HepG2 (cell line): ENCODE results near the gene GPR179. TPM values are rescaled to one million over a fixed set of nuclear protein-coding genes. Genes with fewer than 3 reads are reported as not detected.
"Not testable (repeated sequence)": the region's sequence is repeated elsewhere in the genome, so short reads cannot be mapped to it uniquely, and the experiment has no call there.

Experiments
- ATAC-seq: fragments of 200-7000 bp; cut with Tn5 transposase; 3 replicates; pipeline ENCODE4 v1.9.1; 2020; ENCODE audit warnings: mild to moderate bottlenecking, moderate library complexity
- BruUV-seq: library from RNA; stranded (reverse); fragments of 400-500 nt; replicated peaks from 2 replicates; lab custom pipeline; 2021; lab: Mats Ljungman, UMichigan
- CTCF ChIA-PET: fragments of 300-600 bp; formaldehyde crosslinking; extraction: SDS; loops from one replicate; lab custom pipeline; 2021; ENCODE audit warnings: low total read pairs, inconsistent platforms, low intra/inter-chr PET ratio; lab: Yijun Ruan, JAX
- POLR2A ChIA-PET: fragments of 350-600 bp; sonication (Branson Sonifier 250); formaldehyde crosslinking; loops from one replicate; lab custom pipeline; 2020; ENCODE audit warnings: antibody characterized with exemption, inconsistent platforms; lab: Yijun Ruan, JAX
- DNase-seq: peaks from one replicate; pipeline ENCODE4 v3.0.0-alpha.2; 2015; ENCODE audit warnings: low spot score
- FAIRE-seq: peaks from 3 replicates; lab custom pipeline; 2011; peaks lifted over from hg19 to GRCh38; lab: Jason Lieb, UNC
- H2AFZ ChIP-seq: one replicate; pipeline ENCODE4 v1.6.1; 2011; ENCODE audit warnings: low read length, inconsistent platforms
- H3K27ac ChIP-seq: fragments of 300-600 bp; 3 replicates; pipeline ENCODE4 v1.8.0; 2011; ENCODE audit warnings: mixed run types, mild to moderate bottlenecking, mixed read lengths, low read length, inconsistent platforms; ENCODE audit not compliant: insufficient read depth; ENCODE audit errors: extremely low read length
- H3K27me3 ChIP-seq, 2 experiments: fragments of 200-600 bp in 1 of 2; 2 replicates in 1 of 2; 3 replicates in 1 of 2; pipeline versions ENCODE4 v1.6.0 to v1.8.0; 2011; ENCODE audit warnings: low read length in 2 of 2, mild to moderate bottlenecking in 2 of 2, moderate library complexity in 2 of 2, inconsistent platforms in 1 of 2; ENCODE audit not compliant: insufficient read depth in 2 of 2, control insufficient read depth in 1 of 2
- H3K36me3 ChIP-seq, 2 experiments: fragments of 200-600 bp in 1 of 2; replicated peaks in 1 of 2; 2 replicates in 1 of 2; 3 replicates in 1 of 2; pipeline versions ENCODE4 v1.5.1 to v1.8.0; 2011; ENCODE audit warnings: low read length in 2 of 2, inconsistent platforms in 1 of 2; ENCODE audit not compliant: insufficient read depth in 2 of 2, control insufficient read depth in 1 of 2
- H3K4me1 ChIP-seq: 2 replicates; pipeline ENCODE4 v1.5.1; 2012; ENCODE audit warnings: low read length, inconsistent platforms; ENCODE audit not compliant: insufficient read depth
- H3K4me2 ChIP-seq: 2 replicates; pipeline ENCODE4 v1.6.0; 2011; ENCODE audit warnings: low read depth, low read length, inconsistent platforms
- H3K4me3 ChIP-seq, 3 experiments: fragments of 200-600 bp in 1 of 3; sonication (generic), shearing (Covaris generic) in 1 of 3; replicated peaks in 1 of 3; 2 replicates each; pipeline ENCODE4 v1.5.1; 2011 to 2016; ENCODE audit warnings: low read length in 3 of 3, inconsistent platforms in 2 of 3, low read depth in 2 of 3, mild to moderate bottlenecking in 2 of 3, control low read depth in 1 of 3, mixed read lengths in 1 of 3; ENCODE audit not compliant: insufficient read depth in 1 of 3
- H3K79me2 ChIP-seq: one replicate; pipeline ENCODE4 v1.6.1; 2011; ENCODE audit warnings: low read length, inconsistent platforms; ENCODE audit not compliant: insufficient read depth
- H3K9ac ChIP-seq: 2 replicates; pipeline ENCODE4 v1.6.0; 2011; ENCODE audit warnings: mild to moderate bottlenecking, low read depth, low read length, inconsistent platforms; ENCODE audit not compliant: insufficient read depth
- H3K9me3 ChIP-seq: 2 replicates; pipeline ENCODE4 v1.5.1; 2012; ENCODE audit warnings: mild to moderate bottlenecking, low read length
- H4K20me1 ChIP-seq: 2 replicates; pipeline ENCODE4 v1.6.0; 2011; ENCODE audit warnings: inconsistent platforms, mild to moderate bottlenecking, low read length, moderate library complexity; ENCODE audit not compliant: insufficient read depth
- FOXP1 ChIP-seq, 2 experiments: fragments of 450-650 bp in 1 of 2; IDR thresholded peaks; 2 replicates each; pipeline ENCODE4 v1.6.1; 2017 to 2018; ENCODE audit warnings: antibody characterized with exemption in 1 of 2
- HOXA5 ChIP-seq: sonication (generic); formaldehyde crosslinking; IDR thresholded peaks from 2 replicates; pipeline ENCODE4 v1.4.0; 2020; ENCODE audit warnings: missing genetic modification reagents
- KLF16 ChIP-seq, 2 experiments: sonication (generic) in 1 of 2; formaldehyde crosslinking in 1 of 2; IDR thresholded peaks; 2 replicates each; pipeline versions ENCODE4 v1.6.1 to v1.8.0; 2016 to 2023; ENCODE audit warnings: missing genetic modification reagents in 2 of 2, missing compliant biosample characterization in 1 of 2
- ZFP90 ChIP-seq: sonication (generic); formaldehyde crosslinking; IDR thresholded peaks from 2 replicates; pipeline ENCODE4 v1.8.0; 2022; ENCODE audit warnings: missing genetic modification reagents, mild to moderate bottlenecking, inconsistent platforms, borderline replicate concordance
- ZGPAT ChIP-seq: IDR thresholded peaks from 2 replicates; pipeline ENCODE4 v1.6.1; 2016; ENCODE audit warnings: mild to moderate bottlenecking
- ZNF264 ChIP-seq: sonication (generic); formaldehyde crosslinking; IDR thresholded peaks from 2 replicates; pipeline ENCODE4 v1.4.0; 2020; ENCODE audit warnings: missing genetic modification reagents
- ZNF441 ChIP-seq: sonication (generic); formaldehyde crosslinking; IDR thresholded peaks from 2 replicates; pipeline ENCODE4 v1.7.0; 2021; ENCODE audit warnings: missing genetic modification reagents, borderline replicate concordance
- WGBS: methylation state at CpG from one replicate; pipeline ENCODE4 v1.1.6; 2017; ENCODE audit warnings: low lambda C conversion rate; 5-methylcytosine and 5-hydroxymethylcytosine counted together
- in situ Hi-C: cut with HindIII; loops from 2 replicates; pipeline ENCODE4 v1.10.0; 2017; ENCODE audit warnings: low pct_unique_long_range_greater_than_20kb; ENCODE audit not compliant: extremely low pct_ligation_motif_present
- intact Hi-C: fragments of 100-400 bp; cut with micrococcal nuclease; formaldehyde crosslinking; loops from one replicate; pipeline ENCODE4 v1.10.0; 2022; ENCODE audit not compliant: unreplicated experiment
- polyA plus RNA-seq, 8 experiments: library from polyadenylated mRNA; depleted of rRNA in 3 of 8; stranded (reverse) in 7 of 8; unstranded in 1 of 8; fragments of >200 nt; fragmentation: Illumina TruSeq in 4 of 8; extraction: Trizol in 4 of 8; gene quantifications; 2 replicates each; pipeline versions ENCODE4 v1.2.1 to v1.2.3, GENCODE V29; 2011 to 2016; ENCODE audit warnings: low read depth in 4 of 8, missing spikeins in 1 of 8, mixed read lengths in 1 of 8; ENCODE audit not compliant: insufficient read depth in 1 of 8
- total RNA-seq, 5 experiments: library from RNA; depleted of rRNA; stranded (reverse); fragments of >200 nt; fragmentation: Illumina TruSeq; extraction: Trizol; gene quantifications; 2 replicates each; pipeline ENCODE4 v1.2.3, GENCODE V29; 2016; ENCODE audit warnings: low read depth in 1 of 5

The GPR179 gene
- total and polyA plus RNA-seq, 2 of the 13 experiments (the other 11 are each of a cell fraction or from before 2014, with no cell fraction given): 0.03 TPM; not detected in 1

GRCh38 chr17:38295602-38296365, 48.0 kb downstream of the GPR179 start (continued):
- TF ChIP-seq KLF16 (CRISPR knock-in tag; IDR thresholded peaks at IDR 0.05) (peak in 1 of 2 experiments; percentile 4; a peak in 1 of 4 replicates), ZNF264 (CRISPR knock-in tag) (0 out of 2 replicates have a peak, but pooled peaks have one; percentile 14), ZGPAT (peak; percentile 20), ZFP90 (CRISPR knock-in tag) (0 out of 2 replicates have a peak, but pooled peaks have one; percentile 40), HOXA5 (0 out of 2 replicates have a peak, but pooled peaks have one; percentile 24), FOXP1 (CRISPR knock-in tag; IDR thresholded peaks at IDR 0.05) (0 out of 2 replicates have a peak, but pooled peaks have one; percentile 5), ZNF441 (CRISPR knock-in tag) (peak; percentile 93)
- not testable (repeated sequence) for TF ChIP-seq FOXP1 (IDR thresholded peaks at IDR 0.05)
- TF ChIP-seq, all 625 proteins: peak for 16; not testable (repeated sequence) for 609

- CTCF ChIA-PET, in situ Hi-C loops: not testable (repeated sequence)
Measured at GRCh38 chr17:38289760-38290159, 54.0 kb downstream of the GPR179 start.

More at GRCh38 chr17:38289760-38290159, 54.0 kb downstream of the GPR179 start:
- H3K9ac ChIP-seq, H3K27me3 ChIP-seq, H3K9me3 ChIP-seq, DNase-seq, POLR2A ChIA-PET, ATAC-seq, H3K4me2 ChIP-seq, BruUV-seq, H2AFZ ChIP-seq, H4K20me1 ChIP-seq, intact Hi-C loops, H3K4me1 ChIP-seq, H3K36me3 ChIP-seq, FAIRE-seq, H3K4me3 ChIP-seq, H3K79me2 ChIP-seq, H3K27ac ChIP-seq: not testable (repeated sequence)
- 35% methylated on average over 1 of the region's 1 CpG for WGBS
